Ecto neural progenitor cell (in vitro differentiated cells): ENCODE results near the gene LYL1.

Experiments
- DNase-seq: peaks from one replicate; pipeline ENCODE4 v3.0.0-alpha.2; 2018; ENCODE audit warnings: low spot score

LYL1 gene

GRCh38 chr19:13092606-13093235 lies 9.9 kb downstream of the LYL1 start:
- no peak for DNase-seq

- DNase-seq = no peak
Observed at GRCh38 chr19:13092158-13092543, 10.5 kb downstream of the LYL1 start.

GRCh38 chr19:13091400-13092157 lies 11.1 kb downstream of the LYL1 start:
- no peak for DNase-seq

GRCh38 chr19:13090511-13091231 lies 12.0 kb downstream of the LYL1 start:
- DNase-seq = no peak

GRCh38 chr19:13089857-13090507 lies 12.7 kb downstream of the LYL1 start:
- DNase-seq = no peak

- DNase-seq = no peak
Observed at GRCh38 chr19:13089139-13089856, 13.4 kb downstream of the LYL1 start.

- DNase-seq = no peak
Observed at GRCh38 chr19:13087795-13088537, 14.7 kb downstream of the LYL1 start.

GRCh38 chr19:13087295-13087694 lies 15.4 kb downstream of the LYL1 start:
- DNase-seq = no peak

- no peak for DNase-seq
Observed at GRCh38 chr19:13086341-13086740, 16.3 kb downstream of the LYL1 start.

- DNase-seq = no peak
Observed at GRCh38 chr19:13085666-13086065, 17.0 kb downstream of the LYL1 start.

- no peak for DNase-seq
Observed at GRCh38 chr19:13083627-13084026, 19.0 kb downstream of the LYL1 start.

GRCh38 chr19:13083008-13083404 lies 19.7 kb downstream of the LYL1 start:
- DNase-seq = no peak

- no peak for DNase-seq
Observed at GRCh38 chr19:13082192-13083007, 20.3 kb downstream of the LYL1 start.

GRCh38 chr19:13079542-13079986 lies 23.1 kb downstream of the LYL1 start:
- DNase-seq = no peak

- DNase-seq = no peak
Observed at GRCh38 chr19:13078897-13079541, 23.6 kb downstream of the LYL1 start.

GRCh38 chr19:13078381-13078780 lies 24.3 kb downstream of the LYL1 start:
- DNase-seq = no peak

- DNase-seq = no peak
Observed at GRCh38 chr19:13077240-13077639, 25.4 kb downstream of the LYL1 start.

GRCh38 chr19:13076787-13077186 lies 25.9 kb downstream of the LYL1 start:
- no peak for DNase-seq

- DNase-seq = no peak
Observed at GRCh38 chr19:13076320-13076719, 26.3 kb downstream of the LYL1 start.

GRCh38 chr19:13074378-13074777 lies 28.3 kb downstream of the LYL1 start:
- DNase-seq = no peak
